NT2/D1 (cell line): ENCODE measurements around the gene PARS2.

Experiments
- DNase-seq: peaks from one replicate; pipeline ENCODE4 v3.0.0-alpha.2; 2011; ENCODE audit warnings: low read depth, low spot score
- H3K27me3 ChIP-seq: 2 replicates; pipeline ENCODE4 v1.6.0; 2011; ENCODE audit warnings: mild to moderate bottlenecking; ENCODE audit not compliant: insufficient read length, insufficient read depth
- H3K36me3 ChIP-seq: 2 replicates; pipeline ENCODE4 v1.6.1; 2011; ENCODE audit warnings: mild to moderate bottlenecking, low read length, mixed read lengths; ENCODE audit not compliant: insufficient read depth, insufficient read length
- H3K4me1 ChIP-seq: 2 replicates; pipeline ENCODE4 v1.5.1; 2011; ENCODE audit not compliant: insufficient read depth, insufficient read length
- H3K4me3 ChIP-seq: 2 replicates; pipeline ENCODE4 v1.5.1; 2011; ENCODE audit warnings: low read depth; ENCODE audit not compliant: insufficient read length
- H3K9ac ChIP-seq: 2 replicates; pipeline ENCODE4 v1.6.0; 2011; ENCODE audit warnings: low read depth; ENCODE audit not compliant: insufficient read length
- H3K9me3 ChIP-seq: 2 replicates; pipeline ENCODE4 v1.5.1; 2011; ENCODE audit warnings: mild to moderate bottlenecking, low read length; ENCODE audit not compliant: insufficient read depth
- SUZ12 ChIP-seq: IDR thresholded peaks from 2 replicates; pipeline ENCODE4 v1.6.1; 2011; ENCODE audit not compliant: insufficient read length, insufficient read depth; ENCODE audit errors: extremely low read depth
- YY1 ChIP-seq: IDR thresholded peaks from 2 replicates; pipeline ENCODE4 v1.6.1; 2011; ENCODE audit not compliant: insufficient read length, insufficient read depth
- ZNF274 ChIP-seq: IDR thresholded peaks from 2 replicates; pipeline ENCODE4 v1.6.1; 2011; ENCODE audit warnings: mild to moderate bottlenecking, low read depth, low read length

Gene PARS2

GRCh38 chr1:54810153-54810942, 46.0 kb upstream of the PARS2 start:
- H3K27me3 ChIP-seq = peaks cover 22% of the 10 kb centered on the region
- H3K4me1 ChIP-seq = peaks cover 32% of the 10 kb centered on the region
- no peak for TF ChIP-seq SUZ12
- TF ChIP-seq ZNF274 = no peak
- no peak for TF ChIP-seq YY1
- H3K36me3 ChIP-seq = no peaks in the 10 kb centered on the region
- peak overlapping the region; percentile 57 for H3K9ac ChIP-seq
- no peaks in the 10 kb centered on the region for H3K9me3 ChIP-seq
- DNase-seq = peak; percentile 69
- no peak overlapping the region for H3K4me3 ChIP-seq

GRCh38 chr1:54809496-54810074, 45.3 kb upstream of the PARS2 start:
- Histone ChIP-seq H3K9me3 (no peaks in the 10 kb centered on the region), H3K27me3 (peaks cover 19% of the 10 kb centered on the region), H3K36me3 (no peaks in the 10 kb centered on the region), H3K4me3 (no peak overlapping the region), H3K4me1 (peaks cover 30% of the 10 kb centered on the region), H3K9ac (peak overlapping the region; percentile 57)
- TF ChIP-seq SUZ12 (no peak), ZNF274 (no peak), YY1 (no peak)
- no peak for DNase-seq

- no peak for DNase-seq
- H3K4me1 ChIP-seq = peaks cover 22% of the 10 kb centered on the region
- H3K27me3 ChIP-seq = peaks cover 18% of the 10 kb centered on the region
- H3K4me3 ChIP-seq = no peak overlapping the region
- H3K36me3 ChIP-seq = no peaks in the 10 kb centered on the region
- TF ChIP-seq SUZ12 = no peak
- no peak for TF ChIP-seq ZNF274
- H3K9me3 ChIP-seq = no peaks in the 10 kb centered on the region
- H3K9ac ChIP-seq = no peak overlapping the region
Observed at GRCh38 chr1:54808443-54809207, 44.3 kb upstream of the PARS2 start.

GRCh38 chr1:54807756-54808155, 43.4 kb upstream of the PARS2 start:
- Histone ChIP-seq H3K4me3 (no peak overlapping the region), H3K9me3 (no peaks in the 10 kb centered on the region), H3K4me1 (peaks cover 16% of the 10 kb centered on the region), H3K9ac (no peak overlapping the region), H3K36me3 (no peaks in the 10 kb centered on the region), H3K27me3 (peaks cover 13% of the 10 kb centered on the region)
- TF ChIP-seq SUZ12 = no peak
- TF ChIP-seq YY1 = no peak
- TF ChIP-seq ZNF274 = no peak
- DNase-seq = no peak

GRCh38 chr1:54806931-54807611, 42.7 kb upstream of the PARS2 start:
- Histone ChIP-seq H3K4me1 (peaks cover 15% of the 10 kb centered on the region), H3K27me3 (peaks cover 10% of the 10 kb centered on the region), H3K36me3 (no peaks in the 10 kb centered on the region), H3K9me3 (no peaks in the 10 kb centered on the region), H3K4me3 (no peak overlapping the region), H3K9ac (no peak overlapping the region)
- TF ChIP-seq ZNF274 (no peak), SUZ12 (no peak), YY1 (no peak)
- DNase-seq = no peak

- Histone ChIP-seq H3K36me3 (no peaks in the 10 kb centered on the region), H3K9me3 (no peaks in the 10 kb centered on the region), H3K27me3 (peaks cover 7% of the 10 kb centered on the region), H3K9ac (no peak overlapping the region), H3K4me1 (peaks cover 21% of the 10 kb centered on the region), H3K4me3 (no peak overlapping the region)
- TF ChIP-seq ZNF274 (no peak), YY1 (no peak), SUZ12 (no peak)
- DNase-seq = no peak
Observed at GRCh38 chr1:54805981-54806381, 41.7 kb upstream of the PARS2 start.

- no peaks in the 10 kb centered on the region for H3K9me3 ChIP-seq
- H3K27me3 ChIP-seq = peaks cover 5% of the 10 kb centered on the region
- H3K4me1 ChIP-seq = peaks cover 25% of the 10 kb centered on the region
- H3K9ac ChIP-seq = no peak overlapping the region
- no peak overlapping the region for H3K4me3 ChIP-seq
- no peaks in the 10 kb centered on the region for H3K36me3 ChIP-seq
- no peak for TF ChIP-seq ZNF274
- TF ChIP-seq SUZ12 = no peak
- TF ChIP-seq YY1 = no peak
- DNase-seq = no peak
Observed at GRCh38 chr1:54805466-54805865, 41.1 kb upstream of the PARS2 start.
